SHP77 (cell line): Measurements from ENCODE around the gene PRR23B.
"Not testable (repeated sequence)": the region's sequence is repeated elsewhere in the genome, so short reads cannot be mapped to it uniquely, and the experiment has no call there.

Experiments
- DNase-seq, 2 experiments: peaks; one replicate each; lab custom pipeline; 2025; lab: John Stamatoyannopoulos, UW

PRR23B gene

DNA sequence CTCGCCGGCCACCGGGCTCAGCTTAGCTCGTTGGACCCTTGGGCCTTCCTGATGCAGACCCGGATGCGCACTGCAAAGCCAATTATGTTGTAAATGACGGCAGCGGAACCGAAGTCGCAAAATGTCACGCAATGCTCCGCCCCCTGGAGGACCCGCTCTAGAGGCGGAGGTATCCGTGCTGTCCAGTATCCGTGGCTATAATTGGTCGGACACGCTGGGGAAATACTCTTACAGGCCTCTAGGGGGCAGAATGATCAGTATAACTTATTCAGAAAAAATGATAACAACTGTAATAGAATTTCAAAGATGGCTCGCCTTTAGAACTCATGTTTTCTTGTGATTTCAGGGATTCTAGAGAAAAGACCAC lies at the start of gene PRR23B:
Gene PRR23B, minus strand, starts transcription at position 59 of the 367 bp plus-strand sequence. CDS start 265 bp downstream, outside the sequence.
- DNase-seq, result no peak

DNA sequence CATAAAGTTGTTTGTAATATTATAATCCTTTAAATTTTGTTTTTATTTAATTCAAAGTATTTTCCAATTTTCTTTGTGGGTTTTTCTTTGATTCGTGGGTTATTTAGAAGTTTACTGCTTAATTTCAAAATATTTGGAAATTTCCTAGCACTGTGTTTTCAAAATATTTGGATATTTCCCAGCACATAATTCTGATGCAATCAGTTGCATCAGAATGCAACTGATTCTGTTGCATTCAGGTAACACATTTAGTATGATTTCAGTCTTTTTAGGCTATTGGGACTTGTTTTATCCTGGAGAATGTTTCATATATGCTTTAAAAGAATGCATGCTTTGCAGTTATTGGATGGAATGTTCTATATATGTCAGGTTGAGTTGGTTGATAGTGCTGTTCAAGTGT lies 42.2 kb upstream of the PRR23B start:
- DNase-seq, result no peak

DNA sequence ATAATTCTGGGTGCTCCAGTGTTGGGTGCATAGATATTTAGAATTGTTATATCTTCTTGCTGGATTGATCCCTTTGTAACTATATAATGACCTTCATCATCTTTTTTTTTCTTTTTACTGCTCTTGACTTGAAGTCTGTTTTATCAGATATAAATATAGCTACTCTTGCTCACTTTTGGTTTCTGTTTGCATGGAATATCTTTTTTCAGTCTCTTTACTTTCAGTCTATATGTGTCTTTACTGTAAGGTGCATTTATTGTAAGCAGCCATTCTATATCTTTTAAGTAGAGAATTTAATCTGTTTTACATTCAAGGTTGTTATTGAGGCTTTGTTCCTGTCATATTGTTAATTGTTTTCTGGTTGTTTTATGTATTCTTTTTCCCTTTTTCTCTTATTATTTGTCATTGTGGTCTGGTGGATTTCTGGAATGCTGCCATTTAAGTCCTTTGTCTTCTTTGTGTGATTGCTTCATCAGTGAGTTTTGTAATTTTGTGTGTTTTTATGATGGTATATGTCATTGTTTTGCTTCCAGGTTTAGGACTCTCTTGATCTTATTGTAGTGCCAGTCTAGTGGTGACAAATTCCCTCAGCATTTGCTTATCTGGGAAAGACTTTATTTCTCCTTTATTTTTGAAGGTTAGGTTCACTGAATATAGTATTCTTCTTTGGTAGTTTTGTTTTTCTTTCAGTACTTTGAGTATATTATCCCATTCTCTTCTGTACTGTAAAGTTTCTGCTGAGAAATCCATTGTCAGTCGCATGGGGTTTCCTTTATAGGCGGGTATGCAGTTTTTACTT lies 32.3 kb upstream of the PRR23B start:
- no peak for DNase-seq

DNA sequence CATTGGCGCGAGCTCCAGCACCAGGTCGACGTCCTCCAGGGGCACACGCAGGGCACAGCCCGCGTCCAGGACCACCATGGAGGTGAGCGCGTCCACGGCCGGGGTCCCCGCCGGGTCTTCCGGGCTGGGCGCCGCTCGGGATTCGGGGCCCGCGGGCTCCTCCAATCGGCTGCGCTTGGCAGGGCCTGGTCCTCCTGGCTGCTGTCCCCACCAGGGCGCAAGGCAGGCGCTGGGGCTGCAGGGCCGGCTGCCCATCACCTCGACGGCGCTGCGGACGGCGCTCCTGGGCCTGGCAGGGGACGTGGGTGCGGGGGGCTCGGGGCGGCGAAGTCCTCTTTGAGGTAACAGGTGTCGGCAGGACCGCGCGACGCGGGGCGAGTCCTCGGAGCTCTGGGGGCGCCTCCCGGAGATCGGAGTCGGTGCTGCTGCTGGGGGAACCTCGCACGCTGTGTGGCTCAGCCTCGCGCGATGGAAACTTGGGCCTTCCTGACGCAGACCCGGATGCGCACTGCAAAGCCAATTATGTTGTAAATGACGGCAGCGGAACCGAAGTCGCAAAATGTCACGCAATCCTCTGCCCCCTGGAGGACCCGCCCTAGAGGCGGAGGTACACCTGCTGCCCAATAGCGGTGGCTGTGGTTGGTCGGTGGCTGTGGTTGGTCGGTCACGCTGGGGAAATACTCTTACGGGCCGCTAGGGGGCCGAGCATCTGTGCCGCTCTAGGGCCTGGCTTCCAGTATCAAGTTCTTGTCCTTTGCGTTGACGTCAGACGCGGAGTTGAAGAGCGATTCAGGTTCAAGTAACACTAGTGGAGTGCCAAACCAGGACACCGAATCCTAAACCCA lies 23.9 kb upstream of the PRR23B start, which contains the start of gene PRR23C:
Gene PRR23C, minus strand, starts transcription at position 527 of the 845 bp plus-strand sequence. Its CDS starts 272 bp downstream, at position 255.
- DNase-seq, result no peak

DNA sequence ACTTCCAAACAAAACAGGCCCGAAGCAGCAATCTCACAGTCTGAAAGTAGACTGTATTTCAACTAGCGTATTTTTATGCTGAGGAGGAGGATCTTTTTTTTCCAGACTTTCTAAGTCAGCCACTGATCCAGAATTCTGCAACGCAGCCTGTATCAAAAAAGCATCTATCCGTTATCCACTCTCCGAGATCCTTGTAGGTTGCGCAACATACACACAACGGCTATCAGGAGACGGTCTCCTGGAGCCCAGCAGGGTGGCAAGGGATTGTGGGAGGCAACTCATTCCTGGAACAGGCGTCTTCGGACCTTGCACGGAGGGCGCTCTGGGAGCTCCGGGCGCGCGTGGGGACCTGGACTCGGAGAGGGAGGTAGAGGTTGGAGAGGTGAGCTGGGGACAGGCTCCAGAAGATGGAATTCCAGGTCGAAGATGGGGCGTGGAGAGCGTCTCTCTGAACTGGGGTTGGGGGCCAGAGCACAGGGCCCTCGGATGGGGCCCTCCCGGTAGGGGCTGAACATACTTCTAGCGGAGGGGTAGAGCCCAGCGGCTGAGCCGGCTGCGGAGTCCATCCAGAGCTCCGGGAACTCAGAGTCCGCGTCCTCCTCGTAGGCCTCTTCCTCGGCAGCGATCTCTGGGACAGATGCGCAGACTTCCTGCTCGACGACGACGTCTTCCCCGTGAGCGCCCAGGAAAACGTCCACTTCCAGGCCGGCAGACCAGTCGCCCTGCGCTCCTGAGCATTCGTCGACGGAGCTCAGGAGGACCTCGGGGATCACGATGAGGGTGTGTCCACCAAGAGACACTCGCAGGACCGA lies 23.0 kb upstream of the PRR23B start:
- DNase-seq, result no peak

DNA sequence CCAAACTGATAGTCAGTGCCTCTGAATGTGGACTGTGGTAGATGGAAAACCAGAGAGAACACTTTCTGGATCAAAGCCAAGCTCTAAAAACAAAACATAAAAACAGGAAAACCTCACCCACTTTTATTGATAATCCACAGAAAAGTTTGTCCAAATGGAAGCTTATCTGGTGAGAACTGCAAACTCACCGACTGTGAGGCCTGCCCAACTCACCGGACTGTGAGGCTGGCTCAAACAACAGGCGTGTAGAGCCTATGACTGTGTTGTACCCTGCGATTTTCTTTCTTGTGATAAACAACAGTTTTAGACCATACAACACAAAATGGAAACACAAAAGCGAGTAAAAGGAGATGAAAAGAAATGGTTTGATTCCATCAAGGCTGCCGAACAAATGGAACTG lies 16.8 kb upstream of the PRR23B start:
- no peak for DNase-seq

DNA sequence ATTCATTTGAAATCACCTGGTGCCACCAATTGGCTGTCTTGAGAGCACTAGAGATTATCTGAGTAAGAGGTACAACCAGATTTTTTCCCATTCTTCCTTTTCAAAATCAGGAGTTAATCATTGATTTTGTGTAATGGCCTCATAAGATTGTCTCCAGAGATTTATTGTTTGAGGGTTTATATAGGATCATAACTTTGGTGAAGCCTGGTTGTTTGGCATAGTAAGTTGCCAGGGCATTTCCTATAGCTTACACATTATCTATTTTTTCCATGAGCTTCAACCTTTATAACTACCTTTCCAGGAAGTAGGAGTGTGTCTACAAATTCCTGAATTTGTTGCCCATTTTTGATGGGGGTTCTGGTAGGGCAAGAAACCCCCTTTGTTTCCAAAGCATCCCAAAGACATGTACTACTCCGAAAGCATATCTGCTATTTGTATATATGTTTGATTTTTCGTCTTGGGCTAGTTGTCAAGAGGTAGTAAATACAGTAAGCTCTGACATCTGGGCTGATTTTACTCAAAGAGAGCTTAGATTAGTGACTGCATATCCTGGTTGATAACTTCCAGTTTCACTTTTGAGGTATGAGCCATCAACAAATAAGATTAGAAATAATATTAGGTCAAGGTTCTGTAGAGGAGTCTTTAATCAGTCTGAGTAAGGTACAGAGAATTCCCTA lies 11.7 kb upstream of the PRR23B start:
- no peak for DNase-seq

DNA sequence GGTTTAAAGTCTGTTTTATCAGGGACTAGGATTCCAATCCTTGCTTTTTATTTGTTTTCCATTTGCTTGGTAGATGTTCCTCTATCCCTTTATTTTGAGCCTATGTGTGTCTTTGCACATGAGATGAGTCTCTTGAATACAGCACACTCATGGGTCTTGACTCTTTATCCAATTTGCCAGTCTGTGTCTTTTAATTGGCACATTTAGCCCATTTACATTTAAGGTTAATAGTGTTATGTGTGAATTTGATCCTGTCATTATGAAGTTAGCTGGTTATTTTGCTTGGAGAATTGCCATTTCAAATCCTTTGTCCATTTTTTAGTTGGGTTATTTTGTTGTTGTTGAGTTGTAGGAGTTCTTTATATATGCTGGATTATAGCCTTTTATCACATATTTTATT lies 9.8 kb upstream of the PRR23B start:
- not testable (repeated sequence) for DNase-seq

DNA sequence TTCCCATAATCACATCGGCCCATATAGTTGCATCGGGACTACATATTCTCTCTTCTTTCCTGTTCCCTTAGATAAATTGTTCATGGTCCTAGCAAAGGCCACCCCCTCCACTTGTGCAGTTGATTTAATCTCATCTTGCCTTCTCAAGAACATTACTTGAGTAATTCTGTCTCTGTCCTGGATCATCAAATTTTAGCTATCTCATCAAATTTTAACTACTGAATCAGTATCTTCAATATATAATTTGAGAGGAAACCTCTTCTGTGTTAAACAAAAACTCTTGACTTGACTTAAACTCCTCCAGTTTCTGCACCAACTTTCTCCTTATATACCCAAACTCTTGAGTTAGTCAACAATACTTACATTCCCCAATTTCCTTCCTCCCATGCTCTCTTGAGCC lies 4.2 kb upstream of the PRR23B start:
- DNase-seq, result no peak

DNA sequence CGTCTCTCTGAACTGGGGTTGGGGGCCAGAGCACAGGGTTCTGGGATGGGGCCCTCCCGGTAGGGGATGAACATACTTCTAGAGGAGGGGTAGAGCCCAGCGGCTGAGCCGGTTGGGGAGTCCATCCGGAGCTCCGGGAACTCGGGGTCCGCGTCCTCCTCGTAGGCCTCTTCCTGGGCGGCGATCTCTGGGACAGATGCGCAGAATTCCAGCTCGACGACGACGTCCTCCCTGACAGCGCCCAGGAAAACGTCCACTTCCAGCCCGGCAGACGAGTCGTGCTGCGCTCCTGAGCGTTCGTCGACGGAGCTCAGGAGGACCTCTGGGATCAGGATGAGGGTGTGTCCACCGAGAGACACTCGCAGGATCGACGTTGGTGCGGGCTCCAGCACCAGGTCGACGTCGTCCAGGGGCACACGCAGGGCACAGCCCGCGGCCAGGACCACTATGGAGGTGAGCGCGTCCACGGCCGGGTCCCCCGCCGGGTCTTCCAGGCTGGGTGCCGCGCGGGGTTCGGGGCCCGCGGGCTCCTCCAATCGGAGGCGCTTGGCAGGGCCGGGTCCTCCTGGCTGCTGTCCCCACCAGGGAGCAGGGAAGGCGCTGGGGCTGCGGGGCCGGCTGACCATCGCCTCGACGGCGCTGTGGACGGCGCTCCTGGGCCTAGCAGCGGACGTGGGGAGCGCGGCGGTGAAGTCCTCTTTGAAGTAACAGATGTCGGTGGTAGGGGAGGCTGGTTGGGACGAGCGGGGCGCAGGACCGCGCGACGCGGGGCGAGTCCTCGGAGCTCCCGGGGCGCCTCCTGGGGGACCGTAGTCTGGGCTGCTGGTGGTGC lies 474 bp downstream of the PRR23B start:
- DNase-seq, result no peak

DNA sequence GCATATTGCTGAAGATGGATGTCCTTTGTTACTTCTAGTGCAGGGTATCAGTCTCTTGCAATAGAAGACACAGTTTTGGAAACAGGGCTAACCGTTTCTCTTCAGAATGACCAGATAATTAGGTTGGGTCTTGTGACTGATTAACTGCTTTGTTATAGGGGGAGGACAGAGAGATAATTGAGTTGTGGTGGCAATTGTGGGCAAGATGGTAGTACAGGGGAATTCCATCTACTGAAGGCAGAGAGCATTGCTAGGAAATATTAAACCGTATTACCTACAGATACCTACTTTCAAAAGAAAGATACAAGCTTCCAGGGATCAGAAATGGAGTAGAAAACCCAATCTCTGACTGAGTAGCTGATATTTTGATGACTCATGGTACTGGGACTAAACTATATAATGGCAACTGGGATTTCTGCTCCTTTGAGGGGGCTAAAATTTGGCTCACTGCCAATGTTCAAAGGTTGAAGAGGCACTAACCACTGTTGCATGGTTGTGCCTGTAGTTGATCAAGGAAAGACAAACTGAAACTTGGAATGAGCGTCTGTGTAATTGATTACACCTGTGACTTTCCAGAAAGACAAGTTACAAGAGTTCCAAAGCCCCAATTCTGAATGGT lies 4.2 kb downstream of the PRR23B start:
- no peak for DNase-seq

DNA sequence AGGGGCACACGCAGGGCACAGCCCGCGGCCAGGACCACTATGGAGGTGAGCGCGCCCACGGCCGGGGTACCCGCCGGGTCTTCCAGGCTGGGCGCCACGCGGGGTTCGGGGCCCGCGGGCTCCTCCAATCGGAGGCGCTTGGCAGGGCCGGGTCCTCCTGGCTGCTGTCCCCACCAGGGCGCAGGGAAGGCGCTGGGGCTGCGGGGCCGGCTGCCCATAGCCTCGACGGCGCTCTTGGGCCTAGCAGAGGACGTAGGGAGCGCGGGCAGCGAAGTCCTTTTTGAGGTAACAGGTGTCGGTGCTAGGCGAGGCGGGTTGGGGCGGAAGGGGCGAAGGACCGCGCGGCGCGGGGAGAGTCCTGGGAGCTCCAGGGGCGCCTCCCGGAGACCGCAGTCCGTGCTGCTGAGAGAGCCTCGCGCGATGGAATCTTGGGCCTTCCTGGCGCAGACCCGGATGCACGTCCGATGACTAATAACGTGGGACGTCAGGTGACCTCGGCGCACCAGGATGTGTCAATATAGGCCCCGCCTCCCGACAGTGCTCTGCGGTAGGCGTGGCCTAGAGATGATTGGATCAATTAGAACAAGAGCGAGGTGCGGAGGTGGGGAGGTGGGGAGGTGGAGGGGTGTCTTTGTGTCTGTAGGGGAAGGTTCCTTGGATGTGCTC lies 14.5 kb downstream of the PRR23B start, which contains the start of gene PRR23A:
Gene PRR23A, minus strand, starts transcription at position 218 of the 666 bp plus-strand sequence. Its CDS starts 0 bp downstream, at position 218.
- DNase-seq, result no peak

DNA sequence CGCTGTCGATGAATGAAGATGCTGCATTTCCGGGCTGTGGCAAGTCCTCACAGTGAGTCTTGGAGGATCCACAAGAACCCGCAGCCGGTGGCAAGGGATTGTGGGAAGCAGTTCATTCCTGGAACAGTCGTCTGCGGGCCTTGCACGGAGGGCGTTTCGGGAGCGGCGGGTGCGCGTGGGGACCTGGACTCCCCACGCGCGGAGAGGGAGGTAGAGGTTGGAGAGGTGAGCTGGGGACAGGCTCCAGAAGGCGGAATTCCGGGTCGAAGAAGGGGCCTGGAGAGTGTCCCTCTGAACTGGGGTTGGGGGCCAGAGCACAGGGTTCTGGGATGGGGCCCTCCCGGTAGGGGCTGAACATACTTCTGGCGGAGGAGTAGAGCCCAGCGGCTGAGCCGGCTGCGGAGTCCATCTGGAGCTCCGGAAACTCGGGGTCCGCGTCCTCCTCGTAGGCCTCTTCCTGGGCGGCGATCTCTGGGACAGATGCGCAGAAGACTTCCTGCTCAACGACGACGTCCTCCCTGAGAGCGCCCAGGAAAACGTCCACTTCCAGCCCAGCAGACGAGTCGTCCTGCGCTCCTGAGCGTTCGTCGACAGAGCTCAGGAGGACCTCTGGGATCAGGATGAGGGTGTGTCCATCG lies 15.3 kb downstream of the PRR23B start:
- DNase-seq, result no peak

DNA sequence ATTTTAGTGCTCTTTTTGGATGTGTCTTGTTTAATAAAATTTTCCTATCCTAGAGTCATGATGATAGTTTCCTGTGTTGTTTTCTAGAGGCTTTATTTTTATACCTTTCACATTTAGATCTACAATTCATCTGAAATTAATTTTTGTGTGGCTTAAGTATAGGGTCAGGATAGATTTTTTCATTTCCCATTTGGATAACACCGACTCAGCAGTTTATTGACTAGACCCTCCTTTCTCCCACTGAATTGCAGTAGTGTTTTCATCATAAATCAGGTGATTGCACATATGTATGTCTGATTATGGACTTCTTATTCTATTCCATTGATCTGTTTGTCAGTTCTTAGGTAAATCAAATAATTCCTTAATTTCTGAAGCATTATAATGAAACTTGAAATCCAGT lies 25.0 kb downstream of the PRR23B start:
- no peak for DNase-seq

DNA sequence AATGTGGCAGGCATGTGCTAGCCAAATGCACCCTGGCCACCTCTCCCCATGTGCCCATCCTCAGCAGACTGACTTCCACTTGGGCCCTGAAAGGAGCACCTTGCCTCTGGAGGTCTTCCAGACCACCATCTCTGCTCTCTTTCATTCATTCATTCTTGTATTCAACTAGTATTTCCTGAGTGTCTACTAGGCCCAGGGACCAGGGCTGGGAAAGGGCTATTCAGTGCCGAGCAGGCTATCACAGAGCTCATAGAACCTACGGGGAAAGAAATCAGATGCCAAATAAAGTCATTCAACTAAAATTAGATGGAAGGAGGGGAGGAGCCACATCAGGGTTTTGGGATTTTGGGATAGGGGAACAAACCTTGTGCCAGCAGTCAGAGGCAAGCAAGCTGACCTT lies 33.5 kb downstream of the PRR23B start:
- no peak for DNase-seq

DNA sequence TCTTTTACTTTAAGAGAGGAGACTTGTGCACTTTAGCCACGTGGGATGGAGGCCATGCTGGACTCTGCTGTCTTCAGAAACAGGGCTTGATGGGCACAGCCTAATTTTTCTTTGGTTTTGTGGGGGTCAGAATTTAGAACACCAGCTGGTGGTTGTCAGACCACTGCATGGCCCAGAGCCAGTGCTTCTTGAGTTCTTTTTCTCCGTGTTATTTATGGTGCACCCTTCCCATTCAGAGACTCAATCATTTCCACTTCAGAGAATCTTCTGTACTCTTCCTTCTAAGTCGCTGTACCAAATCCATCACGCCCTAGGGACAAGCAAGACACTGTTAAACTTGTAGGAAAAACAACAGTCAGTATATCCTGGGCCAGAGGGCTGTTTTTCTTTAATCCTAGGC lies 34.8 kb downstream of the PRR23B start:
- no peak for DNase-seq

DNA sequence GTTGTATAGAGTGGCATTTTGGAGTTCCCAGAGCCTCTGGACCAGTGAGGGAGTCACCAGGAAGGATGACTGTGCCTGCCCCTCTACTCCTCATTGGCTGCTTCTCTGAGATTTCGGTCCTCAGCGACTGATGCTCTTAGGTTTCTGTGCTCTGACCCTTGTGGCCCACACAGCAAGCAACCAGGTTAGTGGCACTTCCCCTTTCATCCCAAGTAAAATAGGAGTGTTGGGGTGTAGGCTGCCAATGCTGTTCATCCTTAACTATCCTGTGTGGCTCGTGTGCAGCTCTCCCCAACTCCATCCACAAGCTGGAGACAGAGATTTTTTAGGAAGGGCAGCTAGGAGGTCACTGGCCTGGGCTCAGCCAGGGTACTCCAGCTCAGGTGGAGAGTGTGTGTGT lies 35.9 kb downstream of the PRR23B start:
- DNase-seq, result no peak

DNA sequence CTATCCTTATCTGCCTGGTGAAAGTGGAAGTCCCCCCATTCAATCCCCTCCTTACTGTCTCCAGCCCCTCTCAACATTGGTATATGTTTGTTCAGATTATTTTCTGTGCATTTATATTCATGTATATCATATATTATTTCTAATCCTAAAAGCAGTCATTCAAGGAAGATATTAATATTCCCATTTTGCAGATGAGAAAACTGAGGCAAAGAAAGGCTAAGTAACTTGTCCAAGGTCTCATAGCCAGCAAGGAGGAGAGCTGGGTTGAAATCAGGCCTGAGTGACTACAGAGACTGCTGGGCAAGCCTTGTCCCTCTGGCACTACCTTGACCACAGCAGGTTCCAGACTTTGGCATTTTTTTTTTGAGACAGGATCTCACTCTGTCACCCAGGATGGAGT lies 44.7 kb downstream of the PRR23B start:
- DNase-seq, result no peak

DNA sequence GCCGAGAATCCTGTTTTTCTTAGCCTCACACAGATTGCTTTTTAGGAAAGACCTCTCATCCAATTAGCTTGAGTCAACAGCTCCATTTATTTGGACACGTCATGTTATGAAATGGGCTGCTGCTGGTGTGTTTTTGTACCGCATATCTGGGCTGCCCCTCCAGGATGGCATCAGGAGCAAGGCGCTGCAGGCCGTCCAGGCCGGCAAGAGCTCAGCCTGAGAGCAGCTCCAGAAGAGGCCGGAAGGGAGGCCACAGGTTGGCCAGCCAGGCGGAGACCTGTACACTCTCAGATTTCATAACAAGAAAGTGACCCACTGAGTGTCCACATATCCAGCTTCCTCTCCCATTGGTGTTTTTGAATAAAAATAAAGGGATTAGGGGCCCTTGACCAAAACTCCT lies 45.4 kb downstream of the PRR23B start:
- DNase-seq, result no peak
